Spleen (tissue), 7 donors: Measurements from ENCODE around the gene NUP210.

ENCODE experiments used
- POLR2A ChIP-seq, 3 donors: fragments of 450-650 bp; IDR thresholded peaks; one replicate each; pipeline ENCODE4 v1.5.1; 2017; ENCODE audit warnings: antibody characterized with exemption in 3 of 3, mild to moderate bottlenecking in 1 of 3
- TF ChIP-seq, protein P1 (sequence below), 11 experiments: fragments of 200-600 bp in 7 of 11; fragments of 450-650 bp in 4 of 11; sonication (generic) in 4 of 11; IDR thresholded peaks in 8 of 11; conservative IDR thresholded peaks in 3 of 11; 1 replicate in 7 of 11; 2 replicates in 4 of 11; pipeline versions ENCODE4 v1.4.0 to v1.8.0; 2016 to 2021; ENCODE audit warnings: antibody characterized with exemption in 11 of 11, inconsistent platforms in 4 of 11, mild to moderate bottlenecking in 1 of 11
- donor health status: DM: no; HTN: no; CAD: no; lungs with moderate emphysema.
- donor health status: DM: no; HTN: no; CAD: no.
- donor health status: DM: no; HTN: no; CAD: no.

DNA sequence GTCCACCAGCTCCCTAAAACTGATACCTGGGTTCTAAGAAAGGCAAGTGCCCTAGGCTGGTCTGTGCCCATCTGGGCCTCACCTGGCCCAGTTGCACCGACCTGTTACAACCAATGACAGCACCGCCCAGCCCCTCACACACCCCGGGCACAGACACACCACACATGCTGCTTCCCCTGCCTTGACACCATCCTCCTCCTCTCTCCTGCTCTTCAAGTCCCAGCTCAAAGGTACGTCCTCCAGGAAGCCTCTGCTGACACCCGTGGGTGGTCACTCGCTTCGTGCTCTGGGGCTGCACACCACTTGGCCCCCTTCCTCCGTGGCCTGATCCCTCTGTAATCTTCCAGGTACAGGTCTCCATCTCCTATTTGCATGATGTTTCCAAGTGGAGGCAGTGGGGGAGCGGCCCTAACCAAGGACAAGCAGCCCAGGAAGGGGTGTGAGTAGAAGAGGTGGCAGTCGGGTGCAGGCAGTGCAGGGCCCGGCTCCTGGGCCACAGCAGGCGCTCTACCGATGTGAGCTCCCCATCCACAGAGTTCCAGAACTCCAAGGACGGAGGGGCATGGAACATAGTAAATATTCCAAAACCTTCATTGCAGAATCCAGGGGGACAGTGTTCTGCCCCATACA lies 144.6 kb downstream of the NUP210 start:
- TF ChIP-seq, protein P1, sequence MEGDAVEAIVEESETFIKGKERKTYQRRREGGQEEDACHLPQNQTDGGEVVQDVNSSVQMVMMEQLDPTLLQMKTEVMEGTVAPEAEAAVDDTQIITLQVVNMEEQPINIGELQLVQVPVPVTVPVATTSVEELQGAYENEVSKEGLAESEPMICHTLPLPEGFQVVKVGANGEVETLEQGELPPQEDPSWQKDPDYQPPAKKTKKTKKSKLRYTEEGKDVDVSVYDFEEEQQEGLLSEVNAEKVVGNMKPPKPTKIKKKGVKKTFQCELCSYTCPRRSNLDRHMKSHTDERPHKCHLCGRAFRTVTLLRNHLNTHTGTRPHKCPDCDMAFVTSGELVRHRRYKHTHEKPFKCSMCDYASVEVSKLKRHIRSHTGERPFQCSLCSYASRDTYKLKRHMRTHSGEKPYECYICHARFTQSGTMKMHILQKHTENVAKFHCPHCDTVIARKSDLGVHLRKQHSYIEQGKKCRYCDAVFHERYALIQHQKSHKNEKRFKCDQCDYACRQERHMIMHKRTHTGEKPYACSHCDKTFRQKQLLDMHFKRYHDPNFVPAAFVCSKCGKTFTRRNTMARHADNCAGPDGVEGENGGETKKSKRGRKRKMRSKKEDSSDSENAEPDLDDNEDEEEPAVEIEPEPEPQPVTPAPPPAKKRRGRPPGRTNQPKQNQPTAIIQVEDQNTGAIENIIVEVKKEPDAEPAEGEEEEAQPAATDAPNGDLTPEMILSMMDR (IDR thresholded peaks at IDR 0.05 in 8 of 11, conservative IDR thresholded peaks at IDR 0.05 in 3 of 11) = no peak
- TF ChIP-seq POLR2A (IDR thresholded peaks at IDR 0.05) = no peak
